GM12892 (cell line): ENCODE results near the gene PARVB.

Experiments
- POLR2A ChIP-seq: IDR thresholded peaks from 2 replicates; pipeline ENCODE4 v1.6.1; 2011; ENCODE audit warnings: low read depth, low read length, control low read depth
- POLR2AphosphoS5 ChIP-seq: IDR thresholded peaks from 2 replicates; pipeline ENCODE4 v1.6.1; 2011; ENCODE audit warnings: low read depth, low read length, control low read depth

- TF ChIP-seq POLR2AphosphoS5 = no peak
- no peak for TF ChIP-seq POLR2A
Observed at GRCh38 chr22:44111562-44112155, 87.6 kb downstream of the PARVB start.
